Posterior vena cava (tissue), 2 donors: ENCODE measurements around the gene OR8K5. TPM values are rescaled to one million over a fixed set of nuclear protein-coding genes. Genes with fewer than 3 reads are reported as not detected.
A peak's percentile ranks its signal among the peaks of the same experiment; 100 is the strongest.
"Not testable (repeated sequence)": the region's sequence is repeated elsewhere in the genome, so short reads cannot be mapped to it uniquely, and the experiment has no call there.

Source experiments
- DNase-seq: peaks from one replicate; pipeline ENCODE4 v3.0.0-alpha.2; 2020; ENCODE audit warnings: low spot score
- intact Hi-C, 2 donors: fragments of 100-400 bp; cut with DNase I; formaldehyde crosslinking; loops; one replicate each; pipeline versions ENCODE4 v1.14.1 to v1.14.2; 2022 to 2023
- long read RNA-seq, 2 donors: library from polyadenylated mRNA; unstranded; transcript quantifications; one replicate each; pipeline ENCODE4 v2.0.0, GENCODE V29; 2020 to 2021
- total RNA-seq, 2 donors: library from RNA; stranded (reverse); fragmentation: NEBNext Ultra II Directional; extraction: Animal tissue kit (Norgen Biotek cat#: 25700); gene quantifications; one replicate each; pipeline ENCODE4 v1.2.1, GENCODE V29; 2021
- donor health status: DM: yes; HTN: yes; CAD: no.
- donor health status: DM: yes; HTN: yes; CAD: no.

OR8K5 gene, protein sequence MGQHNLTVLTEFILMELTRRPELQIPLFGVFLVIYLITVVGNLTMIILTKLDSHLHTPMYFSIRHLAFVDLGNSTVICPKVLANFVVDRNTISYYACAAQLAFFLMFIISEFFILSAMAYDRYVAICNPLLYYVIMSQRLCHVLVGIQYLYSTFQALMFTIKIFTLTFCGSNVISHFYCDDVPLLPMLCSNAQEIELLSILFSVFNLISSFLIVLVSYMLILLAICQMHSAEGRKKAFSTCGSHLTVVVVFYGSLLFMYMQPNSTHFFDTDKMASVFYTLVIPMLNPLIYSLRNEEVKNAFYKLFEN
- not detected for total RNA-seq
- long read RNA-seq, donor 1 = 0 reads
- long read RNA-seq, donor 2 = 0 reads

DNA sequence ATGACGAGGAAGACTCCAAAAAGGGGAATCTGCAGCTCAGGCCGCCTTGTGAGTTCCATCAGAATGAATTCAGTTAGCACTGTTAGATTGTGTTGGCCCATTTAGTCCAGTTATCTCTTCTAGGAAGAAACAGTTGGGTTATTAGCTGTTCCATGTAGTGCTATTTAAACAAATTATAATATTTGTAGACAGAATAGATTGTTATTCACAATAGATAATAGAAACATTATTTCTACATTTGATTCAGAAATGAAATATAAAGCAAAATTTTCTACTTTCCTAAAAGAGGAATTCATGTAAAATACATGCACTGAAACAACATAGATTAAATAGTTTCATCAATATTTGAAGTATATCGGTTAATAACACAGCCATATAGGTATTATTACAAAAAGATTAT is at the start of gene OR8K5:
Gene OR8K5, minus strand, starts transcription at position 101 of the 400 bp plus-strand sequence. Its CDS starts 0 bp downstream, at position 101.
- no peak for DNase-seq
- intact Hi-C loops = no loop called here

DNA sequence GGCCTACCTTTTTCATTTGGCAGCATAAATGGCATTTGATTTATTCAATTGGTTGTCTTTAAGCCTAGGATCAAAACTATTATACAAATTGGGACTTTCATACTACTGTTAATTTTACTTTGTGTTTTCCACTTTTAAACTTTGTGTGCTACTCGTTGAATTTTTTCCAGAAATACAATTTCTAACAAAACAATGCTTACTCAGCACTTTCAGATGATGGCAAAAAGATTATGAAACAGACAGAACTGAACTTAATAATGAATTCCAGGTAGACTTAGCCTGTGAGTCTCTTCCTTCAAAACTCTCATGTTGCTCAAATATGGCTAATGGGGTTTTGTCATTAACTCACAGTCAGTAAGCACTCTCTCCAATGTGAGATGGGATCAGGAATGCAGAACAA is 47.7 kb upstream of the OR8K5 start:
- DNase-seq = no peak
- intact Hi-C loops = no loop called here

DNA sequence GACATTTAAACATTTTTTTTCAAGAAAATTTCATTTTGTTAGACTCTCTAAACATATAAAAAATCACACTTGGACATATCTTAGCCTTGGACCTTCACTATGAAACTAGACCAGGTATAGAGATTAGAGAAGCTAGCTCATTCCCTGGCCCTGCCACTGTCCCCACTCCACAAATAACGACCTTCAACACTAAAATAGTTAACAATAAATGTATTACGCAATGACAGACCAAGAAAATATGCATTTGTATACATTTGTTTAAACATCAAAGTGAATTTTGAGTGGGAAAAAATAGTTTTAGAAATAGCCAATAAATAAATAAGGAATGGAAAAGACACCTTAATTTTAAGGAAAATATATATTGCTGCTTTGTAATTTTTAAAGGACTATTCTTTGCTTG is 37.2 kb upstream of the OR8K5 start:
- intact Hi-C loops = no loop called here
- no peak for DNase-seq

DNA sequence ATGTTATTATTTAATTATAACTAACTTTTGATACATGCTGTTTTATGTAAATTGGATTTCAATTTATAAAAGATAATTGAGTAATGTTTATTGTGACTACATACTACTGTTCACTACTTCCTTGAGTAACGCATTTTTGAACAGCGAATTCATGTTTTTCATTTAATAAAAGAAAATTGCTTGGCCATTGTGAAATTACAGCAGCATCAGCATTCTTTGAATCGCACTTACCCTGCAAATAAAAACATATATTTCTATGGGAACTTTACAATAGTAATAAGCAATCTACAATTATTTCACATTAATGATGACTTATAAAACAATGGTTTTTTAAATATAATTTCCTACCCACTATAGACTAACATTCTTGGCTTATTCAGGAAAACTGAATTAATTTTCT is 36.6 kb upstream of the OR8K5 start:
- no peak for DNase-seq
- intact Hi-C loops = no loop called here

DNA sequence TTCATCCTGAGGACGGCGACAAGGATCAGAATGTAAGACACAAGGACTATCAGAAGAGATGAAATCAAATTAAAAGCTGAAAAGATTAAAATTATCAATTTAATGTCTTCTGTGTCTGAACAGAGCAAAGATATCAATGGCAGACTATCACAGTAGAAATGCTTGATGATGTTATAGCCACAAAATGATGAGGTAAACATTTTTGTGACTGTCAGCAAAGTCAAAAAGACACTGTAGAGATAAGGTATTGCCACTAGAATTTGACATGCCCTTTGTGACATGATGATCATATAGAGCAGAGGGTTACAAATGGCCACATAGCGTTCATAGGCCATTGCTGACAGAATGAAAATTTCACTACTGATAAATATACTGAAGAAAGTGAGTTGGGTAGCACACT is 28.5 kb upstream of the OR8K5 start:
- no peak for DNase-seq
- intact Hi-C loops = no loop called here

DNA sequence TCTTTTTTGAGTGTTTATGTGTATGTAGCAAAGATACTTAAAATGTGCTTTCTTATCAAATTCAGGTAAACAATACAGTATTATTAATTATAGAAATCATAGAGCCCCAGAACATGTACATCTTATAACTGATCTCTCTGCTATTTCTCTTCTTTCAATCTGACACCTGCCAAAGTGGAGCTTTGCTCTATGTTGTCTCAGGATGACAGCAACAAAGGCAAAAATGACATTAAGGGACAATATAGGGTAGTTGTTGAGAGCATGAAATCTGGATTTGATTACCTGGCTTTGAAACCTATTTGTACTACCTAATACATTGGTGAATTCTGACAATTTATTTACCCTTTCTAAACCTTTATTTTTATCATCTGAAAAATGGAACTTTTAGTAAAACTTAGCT is 23.3 kb upstream of the OR8K5 start:
- DNase-seq = no peak
- intact Hi-C loops = no loop called here

DNA sequence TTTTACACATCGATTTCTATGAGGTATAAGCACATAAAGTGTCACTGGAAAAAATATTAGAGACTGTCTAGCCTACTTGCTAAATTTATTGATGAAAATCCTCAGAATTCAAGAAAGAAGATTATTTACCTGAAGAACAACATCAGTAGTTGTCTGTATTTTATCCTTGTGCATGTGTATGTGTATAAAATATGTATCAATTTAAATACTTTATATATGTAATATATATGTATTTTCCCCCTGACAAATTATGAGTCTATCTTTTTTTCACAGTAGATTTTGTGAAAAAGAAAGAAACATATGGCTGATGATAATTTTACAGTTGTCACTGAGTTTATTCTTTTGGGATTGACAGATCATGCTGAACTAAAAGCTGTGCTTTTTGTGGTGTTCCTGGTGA is 16.2 kb upstream of the OR8K5 start, which contains the start of gene OR5J2:
Gene OR5J2, plus strand, starts transcription at position 301 of the 400 bp plus-strand sequence. Its CDS starts 0 bp downstream, at position 301.
- DNase-seq = no peak
- intact Hi-C loops = no loop called here

DNA sequence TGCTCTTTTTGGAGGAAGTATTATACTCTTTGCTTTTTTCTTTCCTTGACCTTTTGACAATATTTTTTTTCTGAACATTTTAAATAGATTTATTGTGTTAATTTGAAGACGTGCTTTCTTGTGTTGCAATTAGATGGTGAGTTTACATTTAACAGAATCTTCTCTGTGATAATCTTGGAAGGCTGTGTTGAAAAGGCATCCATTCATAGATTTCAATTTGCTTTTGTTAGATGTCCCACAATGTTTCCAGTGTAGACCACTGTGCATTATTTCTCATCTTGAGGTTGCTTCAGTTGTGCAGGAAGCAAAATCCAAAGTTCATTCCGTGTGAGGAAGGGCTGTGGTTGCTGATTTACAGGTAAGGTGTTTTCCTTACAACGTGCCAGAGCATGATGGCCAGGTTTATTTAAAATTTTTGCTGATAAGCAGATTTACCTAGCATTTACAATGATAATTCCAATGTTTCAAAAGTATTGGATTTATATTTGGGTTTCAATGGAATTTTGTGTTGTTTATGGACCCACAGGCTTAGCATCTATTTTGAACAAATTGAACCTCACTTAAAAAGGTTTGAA is 12.2 kb upstream of the OR8K5 start:
- no peak for DNase-seq
- intact Hi-C loops = no loop called here

DNA sequence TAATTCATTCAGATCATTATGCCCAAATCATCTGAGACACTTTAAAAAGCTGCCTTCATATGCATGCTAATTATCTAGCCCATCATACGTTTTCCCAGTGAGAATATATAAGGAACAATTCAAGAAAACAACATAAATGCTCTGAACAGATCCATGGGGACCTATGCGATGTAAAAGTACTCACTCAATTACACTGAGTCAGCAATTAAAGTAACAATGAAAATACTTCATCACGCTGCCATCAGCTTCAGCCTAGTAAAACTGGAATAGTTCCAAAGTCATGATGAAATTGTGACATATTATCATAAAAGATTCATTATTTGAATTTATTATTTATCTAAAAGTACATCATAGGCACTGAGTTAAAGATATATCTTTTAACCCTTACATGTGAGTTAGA is 3.7 kb upstream of the OR8K5 start:
- intact Hi-C loops = no loop called here
- DNase-seq = no peak

DNA sequence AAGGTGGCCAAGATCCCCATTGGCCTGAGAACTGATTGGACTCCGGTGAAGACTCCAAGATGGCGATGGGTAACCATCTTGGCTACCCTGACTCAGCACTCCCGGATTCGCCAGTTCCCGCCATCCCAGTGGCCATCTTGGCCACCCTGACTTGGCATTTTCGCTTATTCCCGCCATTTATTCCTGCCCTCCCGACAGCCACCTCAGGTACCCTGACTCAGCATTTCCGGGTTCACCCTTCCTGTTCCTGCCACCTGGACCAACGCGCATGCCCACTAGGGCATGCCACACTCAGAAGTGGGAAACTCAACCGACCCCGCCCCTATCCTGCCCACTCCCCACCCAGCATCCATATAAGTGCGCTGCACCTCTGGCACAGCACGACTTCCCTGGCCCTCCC is 7.8 kb downstream of the OR8K5 start:
- intact Hi-C loops = no loop called here
- DNase-seq = no peak

DNA sequence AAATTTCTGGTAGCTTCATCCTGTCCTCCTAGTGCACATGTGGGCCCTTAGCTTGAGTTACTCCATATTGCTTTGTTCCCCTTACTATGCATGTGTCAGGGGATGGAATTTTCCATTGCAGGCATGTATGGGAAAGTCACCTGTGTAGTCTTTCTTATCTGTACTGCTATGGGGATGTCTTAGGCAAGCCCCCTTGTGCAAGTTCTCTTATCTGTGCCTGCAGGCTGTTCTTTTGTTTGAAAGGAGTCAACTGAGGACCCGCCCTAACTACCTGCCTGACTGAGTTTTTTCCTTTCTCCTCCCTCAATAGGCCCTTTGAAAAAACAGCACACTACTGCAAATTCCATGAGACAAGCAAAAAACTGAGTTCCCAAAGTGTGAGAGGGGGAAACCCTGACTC is 8.7 kb downstream of the OR8K5 start:
- intact Hi-C loops = no loop called here
- DNase-seq = no peak

DNA sequence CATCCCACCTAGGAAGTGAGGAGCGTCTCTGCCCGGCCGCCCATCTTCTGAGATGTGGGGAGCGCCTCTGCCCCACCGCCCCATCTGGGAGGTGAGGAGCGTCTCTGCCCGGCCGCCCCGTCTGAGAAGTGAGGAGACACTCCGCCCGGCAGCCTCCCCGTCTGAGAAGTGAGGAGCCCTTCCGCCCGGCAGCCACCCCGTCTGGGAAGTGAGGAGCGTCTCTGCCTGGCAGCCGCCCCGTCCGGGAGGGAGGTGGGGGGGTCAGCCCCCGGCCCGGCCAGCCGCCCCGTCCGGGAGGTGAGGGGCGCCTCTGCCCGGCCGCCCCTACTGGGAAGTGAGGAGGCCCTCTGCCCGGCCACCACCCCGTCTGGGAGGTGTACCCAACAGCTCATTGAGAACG is 16.4 kb downstream of the OR8K5 start:
- intact Hi-C loops = not testable (repeated sequence)
- peak; percentile 53 for DNase-seq

DNA sequence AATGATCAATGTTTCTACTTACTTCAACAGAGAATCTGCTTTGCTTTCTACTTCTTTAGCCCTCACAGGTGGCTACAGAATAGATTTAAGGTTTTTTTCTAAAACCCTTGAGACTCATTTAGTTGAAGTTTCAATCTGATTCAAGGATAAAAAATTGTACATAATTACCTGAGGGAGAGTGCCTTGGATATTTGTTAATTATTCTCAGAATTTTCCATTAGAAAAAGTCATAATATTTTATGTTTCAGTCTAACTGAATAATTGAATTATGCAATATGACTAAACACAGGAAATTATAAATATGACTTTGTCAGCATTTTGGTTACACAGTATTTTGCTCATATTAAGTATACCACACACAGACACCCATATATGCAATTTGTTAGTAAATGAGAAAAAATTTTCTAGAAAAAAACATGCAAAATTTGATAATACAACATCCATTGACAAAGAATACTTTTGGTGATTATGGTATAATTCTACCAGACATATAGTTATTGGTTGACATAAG is 19.9 kb downstream of the OR8K5 start, which contains the start of gene OR8J3:
Gene OR8J3, minus strand, starts transcription at position 51 of the 511 bp plus-strand sequence. CDS start 2,483 bp downstream, outside the sequence.
- intact Hi-C loops = no loop called here
- no peak for DNase-seq

DNA sequence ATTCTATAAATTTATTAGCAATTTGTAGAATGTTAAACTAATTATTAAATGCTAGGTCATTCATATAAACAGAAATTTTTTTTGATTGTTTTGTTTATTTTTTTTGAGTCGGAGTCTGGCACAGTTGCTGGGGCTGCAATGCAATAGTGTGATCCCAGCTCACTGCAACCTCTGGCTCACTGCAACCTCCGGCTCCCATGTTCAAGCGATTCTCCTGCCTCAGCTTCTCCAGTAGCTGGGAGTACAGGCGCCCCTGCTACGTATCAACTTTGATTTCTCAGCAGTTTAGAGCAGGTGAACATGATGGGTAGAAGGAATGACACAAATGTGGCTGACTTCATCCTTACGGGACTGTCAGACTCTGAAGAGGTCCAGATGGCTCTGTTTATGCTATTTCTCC is 38.0 kb downstream of the OR8K5 start, which contains the start of gene OR8H3:
Gene OR8H3, plus strand, starts transcription at position 301 of the 400 bp plus-strand sequence. Its CDS starts 0 bp downstream, at position 301.
- DNase-seq = no peak

More for the DNA sequence above, 38.0 kb downstream of the OR8K5 start, which contains the start of gene OR8H3:
- intact Hi-C loops = no loop called here

Other genes with a start within 250 kb of the OR8K5 start
- not detected for gene OR5W2, start 245.7 kb downstream of the OR8K5 start, total RNA-seq
- not detected for gene OR5I1, start 223.9 kb downstream of the OR8K5 start, total RNA-seq
- gene OR10AG1, start 190.4 kb downstream of the OR8K5 start, total RNA-seq = not detected
- not detected for gene OR5F1, start 165.7 kb downstream of the OR8K5 start, total RNA-seq
- not detected for gene OR5AS1, start 132.7 kb downstream of the OR8K5 start, total RNA-seq
- gene OR8I2, start 67.0 kb downstream of the OR8K5 start, total RNA-seq = not detected
- gene OR8H2, start 56.6 kb downstream of the OR8K5 start, total RNA-seq = not detected
- not detected for gene OR8H3, start 37.9 kb downstream of the OR8K5 start, total RNA-seq
- gene OR8J3, start 20.1 kb downstream of the OR8K5 start, total RNA-seq = not detected
- gene OR5J2, start 16.3 kb upstream of the OR8K5 start, total RNA-seq = not detected
- gene OR5T2, start 73.9 kb upstream of the OR8K5 start, total RNA-seq = not detected
- gene OR5T3, start 91.9 kb upstream of the OR8K5 start, total RNA-seq = not detected
- not detected for gene OR5T1, start 113.8 kb upstream of the OR8K5 start, total RNA-seq
- gene OR8H1, start 131.9 kb upstream of the OR8K5 start, total RNA-seq = not detected
- gene OR8K3, start 154.8 kb upstream of the OR8K5 start, total RNA-seq = not detected
- gene OR8K1, start 185.7 kb upstream of the OR8K5 start, total RNA-seq = not detected
- gene OR8J1, start 194.0 kb upstream of the OR8K5 start, total RNA-seq = not detected
- gene OR8U1, start 215.3 kb upstream of the OR8K5 start, total RNA-seq = not detected